GM12892 (cell line): ENCODE data around the gene CCDC92B.

Experiments
- POLR2A ChIP-seq: IDR thresholded peaks from 2 replicates; pipeline ENCODE4 v1.6.1; 2011; ENCODE audit warnings: low read depth, low read length, control low read depth
- POLR2AphosphoS5 ChIP-seq: IDR thresholded peaks from 2 replicates; pipeline ENCODE4 v1.6.1; 2011; ENCODE audit warnings: low read depth, low read length, control low read depth
- TAF1 ChIP-seq: IDR thresholded peaks from 2 replicates; pipeline ENCODE4 v1.6.1; 2011; ENCODE audit warnings: low read depth, mild to moderate bottlenecking, control low read depth, low read length, borderline replicate concordance

DNA sequence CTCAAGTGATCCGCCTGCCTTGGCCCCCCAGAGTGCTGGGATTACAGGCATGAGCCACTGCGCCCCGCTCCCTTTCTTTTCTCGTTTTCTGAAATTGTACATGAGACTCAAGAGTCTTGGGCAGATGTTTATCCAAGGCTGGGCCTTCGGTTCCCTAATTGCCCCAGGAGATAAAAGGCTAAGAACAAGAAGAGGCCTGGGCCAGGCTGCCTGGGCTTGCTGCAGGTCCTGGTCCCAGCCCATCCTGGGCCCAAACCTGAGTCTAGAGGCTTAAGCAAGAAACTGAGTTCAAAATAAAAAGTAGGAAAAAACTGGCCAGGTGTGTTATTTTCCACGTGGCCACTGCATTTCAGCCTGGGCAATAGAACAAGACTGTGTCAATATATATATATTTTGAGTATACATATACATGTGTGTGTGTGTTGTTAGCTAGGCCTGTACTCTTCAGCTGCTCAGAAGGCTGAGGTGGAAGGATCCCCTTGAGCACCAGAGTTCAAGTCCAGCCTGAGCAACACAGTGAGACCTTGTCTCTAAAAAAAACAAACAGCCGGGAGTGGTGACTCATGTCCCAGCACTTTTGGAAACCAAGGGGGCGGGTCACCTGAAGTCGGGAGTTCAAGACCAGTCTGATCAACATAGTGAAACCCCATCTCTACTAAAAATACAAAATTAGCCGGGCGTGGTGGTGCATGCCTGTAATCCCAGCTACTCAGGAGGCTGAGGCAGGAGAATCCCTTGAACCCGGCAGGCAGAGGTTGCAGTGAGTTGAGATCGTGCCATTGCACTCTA, 31.1 kb downstream of the CCDC92B start:
- TF ChIP-seq POLR2A (no peak), POLR2AphosphoS5 (no peak), TAF1 (no peak)
